Epidermal melanocyte (primary cell): ENCODE results near the gene PPM1M.
"Not testable (repeated sequence)": the region's sequence is repeated elsewhere in the genome, so short reads cannot be mapped to it uniquely, and the experiment has no call there.

Source experiments
- DNase-seq: peaks from one replicate; pipeline ENCODE4 v3.0.0; 2011; ENCODE audit warnings: low spot score; ENCODE audit not compliant: insufficient read length

The PPM1M gene

DNA sequence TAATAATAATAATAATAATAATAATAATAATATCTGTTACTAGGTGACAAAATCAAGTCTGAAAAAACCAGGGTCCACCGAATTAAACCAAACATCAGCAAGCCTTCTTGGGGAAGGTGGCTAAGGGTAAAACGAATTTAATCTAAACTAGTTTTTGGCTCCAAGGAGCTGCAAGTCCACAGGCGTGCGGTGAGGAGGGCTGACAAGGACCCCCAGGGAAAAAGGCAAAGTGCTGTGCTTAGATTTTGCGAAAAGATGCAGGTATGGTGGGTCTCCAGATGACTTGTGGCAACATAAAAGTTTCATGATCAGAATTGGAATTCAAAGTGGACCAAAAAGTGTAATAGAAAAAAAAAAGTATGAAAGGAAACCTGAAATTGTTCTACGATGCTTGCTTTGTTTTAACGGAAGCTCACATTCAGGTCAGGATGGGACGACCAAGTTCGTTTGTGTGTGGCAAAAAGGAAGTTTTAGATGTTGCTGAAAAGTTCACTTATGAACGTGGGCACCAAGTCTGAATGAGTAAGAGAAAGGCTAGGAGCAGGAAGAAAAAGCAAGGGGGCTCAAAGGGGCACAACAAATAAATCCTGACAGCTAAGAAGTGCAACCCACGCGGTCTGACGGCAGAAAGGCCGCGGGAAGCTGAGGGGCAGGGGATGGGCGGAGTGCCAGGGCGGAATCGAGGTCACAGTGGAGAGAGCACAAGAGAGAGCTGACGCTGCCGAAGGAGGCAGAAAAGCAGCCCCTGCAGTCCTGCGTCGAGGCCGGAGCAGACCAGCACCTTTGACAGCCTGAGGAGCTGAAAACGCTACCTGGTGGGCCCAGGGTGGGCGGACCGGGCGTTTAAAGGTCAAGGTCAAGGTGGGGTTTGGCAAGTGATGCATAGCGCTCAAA, 31.8 kb downstream of the PPM1M start:
- DNase-seq = no peak

DNA sequence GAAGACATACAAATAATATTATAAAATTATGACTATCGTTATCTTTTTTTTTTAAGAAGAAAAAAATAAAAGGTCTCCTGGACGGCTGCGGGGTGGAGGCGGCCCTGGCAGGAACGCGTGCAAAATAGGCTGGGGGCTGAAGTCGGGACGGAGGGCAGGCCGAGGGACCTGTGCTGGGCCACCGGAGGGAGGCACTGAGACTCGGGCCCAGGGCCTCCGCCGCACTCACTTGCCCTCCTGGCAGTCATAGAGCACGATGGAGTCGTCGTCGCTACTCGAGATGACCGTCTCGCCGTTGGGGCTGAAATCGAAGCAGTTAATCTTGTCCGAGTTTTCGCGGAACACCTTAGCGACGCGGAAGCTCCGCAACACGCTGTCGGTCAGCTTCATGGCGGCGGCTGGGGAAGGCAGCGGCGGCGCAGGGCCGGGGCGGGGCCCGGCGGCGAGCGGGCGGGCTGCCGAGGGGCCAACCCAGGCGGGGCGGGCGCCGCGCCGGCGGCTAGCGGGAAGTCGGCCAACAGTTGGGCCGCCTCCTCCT, 32.5 kb downstream of the PPM1M start:
- no peak for DNase-seq

DNA sequence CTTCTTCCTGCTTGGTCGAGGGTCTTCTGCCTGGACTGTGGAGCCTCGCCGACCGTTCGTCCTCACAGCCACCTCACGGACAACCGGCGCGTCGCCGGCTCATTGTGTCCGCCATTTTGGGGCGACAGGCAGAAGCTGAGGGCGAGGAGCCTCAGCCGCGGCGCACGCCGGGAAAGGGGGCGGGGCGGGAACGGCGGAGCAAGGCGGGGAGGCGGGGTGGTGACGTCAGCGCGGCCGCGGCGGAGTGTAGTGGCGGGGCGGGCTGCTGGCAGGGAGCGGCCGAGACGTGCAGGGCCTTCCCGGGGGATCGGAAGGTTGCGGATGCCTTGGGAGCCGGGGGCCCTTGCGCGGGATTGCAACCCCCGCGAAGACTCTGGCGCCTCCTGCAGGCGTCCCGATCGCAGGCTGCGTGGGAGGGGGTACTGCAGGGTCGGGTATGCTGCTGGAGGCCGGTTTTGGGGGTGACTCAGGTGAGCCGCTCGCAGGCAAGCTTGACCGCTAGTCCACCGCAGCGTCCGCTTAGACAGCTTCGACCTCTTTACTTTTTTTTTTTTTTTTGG, 33.0 kb downstream of the PPM1M start, which contains the start of gene WDR82:
WDR82 (minus strand) TSS at position 140 of the 560 bp plus-strand sequence. CDS start 288 bp downstream, outside the sequence.
- peak; percentile 84 for DNase-seq

DNA sequence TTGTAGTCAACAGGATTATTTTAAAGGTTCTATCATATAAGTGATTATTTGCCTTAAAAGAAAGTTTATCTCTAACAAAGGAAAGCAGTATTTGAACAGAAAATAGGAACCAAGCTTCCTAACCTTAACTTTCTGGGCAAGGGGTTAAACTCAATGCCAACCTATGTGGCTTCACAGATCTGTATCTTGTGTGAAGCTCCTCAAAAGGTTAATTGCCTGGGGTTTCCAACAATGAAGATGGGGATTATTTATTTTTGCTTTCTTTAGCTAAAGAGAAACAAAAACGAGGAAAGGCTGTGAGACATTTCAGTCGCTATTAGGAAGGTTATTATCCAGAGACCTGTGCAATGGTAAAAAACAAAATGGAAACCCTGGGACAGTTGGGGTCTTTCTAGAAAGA, 34.0 kb downstream of the PPM1M start:
- no peak for DNase-seq

DNA sequence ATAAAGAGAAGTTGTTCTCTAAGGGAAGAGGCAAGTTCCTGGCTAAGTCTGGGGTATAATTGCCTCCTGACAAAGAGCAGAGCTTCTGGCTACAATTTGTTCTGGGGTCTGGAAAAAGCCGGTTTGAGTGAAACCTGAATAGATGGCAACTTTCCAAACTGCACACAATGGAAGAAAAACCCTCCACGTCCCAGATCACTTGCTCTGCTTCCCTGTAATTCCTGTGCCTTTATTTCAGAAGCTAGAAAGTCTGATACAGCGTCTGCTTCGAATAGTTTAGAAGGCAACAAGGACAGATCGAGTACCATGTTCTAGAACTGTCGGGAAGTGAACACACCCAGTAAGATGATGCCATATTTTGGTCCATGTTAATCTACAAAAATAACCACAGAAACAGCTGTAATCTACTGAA, 34.5 kb downstream of the PPM1M start:
- no peak for DNase-seq

DNA sequence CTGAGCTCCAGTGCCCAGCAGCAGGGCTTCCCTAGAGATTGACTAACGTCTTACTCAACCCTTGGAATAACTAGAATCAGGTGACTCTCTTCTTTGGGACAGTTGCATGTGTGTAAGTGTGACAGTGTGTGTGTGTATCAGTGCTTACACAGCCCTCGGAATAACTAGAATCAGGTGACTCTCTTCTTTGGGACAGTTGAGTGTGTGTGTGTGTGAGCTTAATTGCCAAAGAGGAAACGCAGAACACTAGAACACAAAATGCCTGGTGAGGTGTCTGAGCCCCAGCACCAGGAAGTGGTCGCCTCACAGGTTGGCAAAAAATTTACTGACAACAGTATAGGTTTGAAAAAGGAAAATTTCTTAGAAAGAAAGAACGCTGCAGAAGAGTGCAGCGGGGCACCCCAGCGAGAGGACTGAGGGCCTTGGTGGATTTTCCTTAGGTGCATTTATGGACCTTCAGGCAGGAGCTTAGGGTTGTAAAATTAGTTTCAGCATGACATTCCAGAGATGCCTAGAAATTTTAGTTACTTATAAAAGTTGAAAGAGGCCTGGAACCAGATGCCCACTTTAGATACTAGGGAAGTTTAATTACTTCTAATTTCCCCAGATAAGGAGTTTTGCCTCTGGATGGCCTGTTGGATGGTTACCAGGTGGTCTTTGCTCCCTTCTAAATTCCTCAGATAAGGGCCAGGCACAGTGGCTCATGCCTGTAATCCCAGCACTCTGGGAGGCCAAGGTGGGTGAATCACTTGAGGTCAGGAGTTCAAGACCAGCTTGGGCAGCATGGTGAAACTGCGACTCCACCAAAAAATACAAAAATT, 36.6 kb downstream of the PPM1M start:
- no peak for DNase-seq

DNA sequence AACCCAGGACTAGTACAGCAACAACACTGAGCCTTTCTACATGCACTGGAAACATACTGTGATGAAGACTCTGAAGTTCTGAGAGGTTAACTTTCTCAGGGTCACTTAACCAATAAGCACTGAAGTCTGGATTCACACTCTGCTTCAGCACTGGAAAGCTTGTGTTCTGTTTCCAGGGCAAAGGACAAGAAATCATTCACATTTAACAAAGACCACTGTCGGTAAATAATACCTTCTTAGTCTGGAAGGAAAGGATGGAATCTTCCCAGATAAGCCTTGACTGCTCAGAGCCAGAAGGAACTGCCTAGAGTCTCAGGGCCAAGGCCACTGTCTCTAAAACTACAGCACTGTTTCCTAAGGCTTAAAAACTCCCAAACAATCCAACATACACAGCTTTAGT, 37.7 kb downstream of the PPM1M start:
- no peak for DNase-seq

DNA sequence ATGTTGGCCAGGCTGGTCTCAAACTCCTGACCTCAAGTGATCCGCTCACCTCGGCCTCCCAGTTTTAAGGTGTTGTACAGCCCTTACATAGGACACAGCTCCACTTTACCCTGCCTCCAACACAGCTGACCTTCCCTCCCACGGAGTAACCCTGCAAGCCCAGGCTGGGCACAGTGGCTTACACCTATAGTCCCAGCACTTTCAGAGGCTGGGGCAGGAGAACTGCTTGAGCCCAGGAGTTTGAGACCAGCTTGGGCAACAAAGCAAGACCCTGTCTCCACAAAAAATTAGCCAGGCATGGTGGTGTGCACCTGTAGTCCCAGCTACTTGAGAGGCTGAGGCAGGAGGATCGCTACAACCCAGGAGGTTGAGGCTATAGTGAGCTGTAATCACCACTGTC, 38.5 kb downstream of the PPM1M start:
- not testable (repeated sequence) for DNase-seq

DNA sequence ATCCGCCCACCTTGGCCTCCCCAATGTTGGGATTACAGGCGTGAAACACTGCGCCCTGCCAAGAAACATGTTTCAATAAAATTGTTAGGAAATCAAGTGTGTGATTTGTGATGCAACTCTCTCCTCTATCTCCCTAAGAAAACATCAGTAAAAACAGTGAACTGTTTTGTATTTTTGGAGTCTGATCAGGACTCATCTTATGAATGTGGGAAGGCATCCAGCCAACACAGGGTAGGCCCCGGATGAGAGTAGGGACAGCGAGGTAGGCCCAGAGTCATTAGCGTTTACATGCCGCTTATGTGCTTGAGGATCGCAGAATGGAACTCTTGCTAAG, 41.2 kb downstream of the PPM1M start:
- DNase-seq = no peak

DNA sequence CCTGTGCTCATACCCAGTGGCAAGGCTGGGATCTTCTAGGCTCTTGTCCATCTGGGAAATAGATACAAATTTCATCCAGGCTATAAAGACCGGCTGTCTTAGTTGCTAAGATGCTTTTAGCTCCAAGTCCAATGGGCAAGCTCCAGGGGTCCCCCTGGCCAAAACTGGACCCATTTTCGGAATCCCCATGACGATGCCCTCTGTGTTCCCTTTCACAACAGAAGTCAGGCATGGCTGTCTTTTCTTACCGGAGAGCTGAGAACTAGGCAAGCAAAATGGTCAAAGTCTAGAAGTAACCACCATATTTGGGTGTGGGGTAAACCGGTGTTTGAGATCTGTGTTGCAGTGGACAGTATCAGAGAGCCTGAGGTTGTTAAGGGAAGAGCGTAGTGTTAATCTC, 43.1 kb downstream of the PPM1M start:
- no peak for DNase-seq

DNA sequence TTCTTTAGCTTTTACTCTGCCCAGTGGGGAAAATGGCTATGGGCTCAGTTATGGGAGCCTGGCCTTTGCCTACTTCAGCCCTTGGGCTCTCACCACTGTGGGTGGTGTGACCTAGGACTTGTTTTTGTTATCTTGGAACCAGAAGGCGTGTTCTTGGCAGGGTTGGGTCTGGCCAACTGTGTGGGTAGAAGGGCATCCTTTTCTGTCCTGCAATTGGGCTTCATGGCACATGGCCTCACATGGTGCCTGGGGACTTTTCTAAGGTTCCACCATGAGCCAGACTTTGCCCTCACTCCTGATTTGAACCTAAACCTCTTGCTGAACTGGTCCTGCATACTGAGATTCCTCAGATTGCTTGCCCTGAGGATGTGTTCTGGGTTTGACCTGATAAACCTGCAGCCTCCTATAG, 43.8 kb downstream of the PPM1M start:
- DNase-seq = no peak

DNA sequence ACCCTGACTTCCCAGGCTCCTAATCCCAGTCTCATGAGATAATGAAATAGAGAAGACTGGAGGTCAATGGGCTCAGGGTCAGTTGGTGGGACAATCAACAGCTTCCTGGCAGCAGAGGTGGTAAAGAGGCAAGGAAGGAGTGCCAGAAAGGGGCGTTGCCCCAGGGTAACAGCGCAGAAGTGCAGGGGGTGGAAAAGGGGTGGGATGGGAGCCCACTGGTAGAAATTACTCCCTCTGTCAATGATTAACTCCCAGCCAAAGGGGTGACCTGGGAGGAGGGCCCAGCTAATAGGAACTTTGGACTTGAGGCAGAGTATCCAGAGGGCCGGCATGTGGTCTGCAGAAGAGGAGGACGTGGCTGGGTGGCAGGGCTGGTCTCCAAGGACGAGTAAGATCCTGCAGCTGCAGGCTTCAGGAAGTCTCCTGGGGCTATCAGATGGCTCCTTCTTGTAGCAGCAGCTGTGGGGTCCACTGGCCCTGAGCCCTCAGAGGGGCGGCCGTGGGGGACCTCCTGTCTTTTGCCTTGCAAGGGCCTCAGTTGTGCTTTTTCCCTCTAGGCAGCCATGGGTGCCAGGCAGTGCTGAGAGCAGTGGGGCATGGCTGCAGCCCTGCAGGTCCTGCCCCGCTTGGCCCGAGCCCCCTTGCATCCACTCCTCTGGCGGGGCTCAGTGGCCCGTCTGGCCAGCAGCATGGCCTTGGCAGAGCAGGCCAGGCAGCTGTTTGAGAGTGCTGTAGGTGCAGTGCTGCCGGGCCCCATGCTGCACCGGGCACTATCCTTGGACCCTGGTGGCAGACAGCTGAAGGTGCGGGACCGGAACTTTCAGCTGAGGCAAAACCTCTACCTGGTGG, 44.4 kb downstream of the PPM1M start:
- DNase-seq = no peak

DNA sequence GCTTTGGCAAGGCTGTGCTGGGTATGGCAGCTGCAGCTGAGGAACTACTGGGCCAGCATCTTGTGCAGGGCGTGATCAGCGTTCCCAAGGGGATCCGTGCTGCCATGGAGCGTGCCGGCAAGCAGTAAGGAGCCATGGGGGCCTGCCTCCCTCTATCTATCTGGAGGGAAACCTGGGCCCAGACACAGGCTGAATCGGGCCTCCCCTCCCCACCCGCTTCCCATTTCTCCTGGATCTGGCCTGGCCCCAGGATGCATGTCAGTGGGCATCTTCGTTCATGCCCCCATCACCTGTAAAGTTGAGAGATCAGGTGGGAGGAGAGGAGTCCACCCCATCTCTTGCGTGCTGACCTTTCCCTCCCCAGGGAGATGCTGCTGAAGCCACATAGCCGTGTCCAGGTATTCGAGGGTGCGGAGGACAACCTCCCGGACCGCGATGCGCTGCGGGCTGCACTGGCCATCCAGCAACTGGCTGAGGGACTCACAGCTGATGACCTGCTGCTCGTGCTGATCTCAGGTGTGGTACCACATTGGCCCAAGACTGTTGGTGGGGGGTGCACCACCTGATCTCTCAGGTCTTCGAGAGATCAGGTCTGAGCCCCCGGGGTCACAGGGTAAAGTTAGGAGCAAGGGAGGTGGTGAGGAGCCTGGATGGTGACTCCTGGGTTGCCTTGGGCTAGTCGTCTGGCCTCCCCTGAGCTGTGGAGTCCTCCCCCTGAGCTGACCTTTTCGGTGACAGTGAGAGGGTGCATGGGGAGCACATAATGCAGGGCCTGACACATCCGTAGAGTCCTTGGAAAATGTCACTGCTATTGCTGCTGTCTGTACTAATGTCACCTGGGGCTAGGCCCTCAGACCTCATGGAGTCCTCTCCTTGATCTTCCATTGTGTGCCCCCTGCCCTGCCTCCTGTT, 45.3 kb downstream of the PPM1M start:
- no peak for DNase-seq

DNA sequence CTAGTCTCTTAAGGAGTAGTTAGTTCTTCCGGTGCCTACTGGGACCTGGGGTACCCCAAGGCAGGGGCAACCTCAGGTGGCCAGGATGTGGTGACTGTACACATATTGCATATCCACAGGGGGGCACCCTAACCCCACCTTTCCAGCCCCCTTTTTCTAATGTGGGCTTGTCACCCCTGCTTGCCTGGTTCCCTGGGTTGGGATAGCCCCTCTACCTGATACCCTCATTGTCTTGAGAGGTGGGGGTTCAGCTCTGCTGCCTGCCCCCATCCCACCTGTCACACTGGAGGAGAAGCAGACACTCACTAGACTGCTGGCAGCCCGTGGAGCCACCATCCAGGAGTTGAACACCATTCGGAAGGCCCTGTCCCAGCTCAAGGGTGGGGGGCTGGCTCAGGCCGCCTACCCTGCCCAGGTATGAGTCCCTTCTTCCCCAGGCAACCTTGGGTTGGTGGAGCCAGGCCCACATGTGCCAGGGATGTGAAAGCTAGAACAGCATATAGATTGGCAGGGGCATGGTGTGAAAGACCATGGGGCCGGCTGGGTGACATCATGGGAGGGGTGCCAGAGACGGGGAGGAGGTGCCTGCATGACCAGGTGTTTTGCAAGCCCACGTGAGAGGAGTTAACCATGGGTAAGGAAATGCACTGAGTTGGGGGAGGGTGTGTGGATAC, 46.1 kb downstream of the PPM1M start:
- DNase-seq = no peak

DNA sequence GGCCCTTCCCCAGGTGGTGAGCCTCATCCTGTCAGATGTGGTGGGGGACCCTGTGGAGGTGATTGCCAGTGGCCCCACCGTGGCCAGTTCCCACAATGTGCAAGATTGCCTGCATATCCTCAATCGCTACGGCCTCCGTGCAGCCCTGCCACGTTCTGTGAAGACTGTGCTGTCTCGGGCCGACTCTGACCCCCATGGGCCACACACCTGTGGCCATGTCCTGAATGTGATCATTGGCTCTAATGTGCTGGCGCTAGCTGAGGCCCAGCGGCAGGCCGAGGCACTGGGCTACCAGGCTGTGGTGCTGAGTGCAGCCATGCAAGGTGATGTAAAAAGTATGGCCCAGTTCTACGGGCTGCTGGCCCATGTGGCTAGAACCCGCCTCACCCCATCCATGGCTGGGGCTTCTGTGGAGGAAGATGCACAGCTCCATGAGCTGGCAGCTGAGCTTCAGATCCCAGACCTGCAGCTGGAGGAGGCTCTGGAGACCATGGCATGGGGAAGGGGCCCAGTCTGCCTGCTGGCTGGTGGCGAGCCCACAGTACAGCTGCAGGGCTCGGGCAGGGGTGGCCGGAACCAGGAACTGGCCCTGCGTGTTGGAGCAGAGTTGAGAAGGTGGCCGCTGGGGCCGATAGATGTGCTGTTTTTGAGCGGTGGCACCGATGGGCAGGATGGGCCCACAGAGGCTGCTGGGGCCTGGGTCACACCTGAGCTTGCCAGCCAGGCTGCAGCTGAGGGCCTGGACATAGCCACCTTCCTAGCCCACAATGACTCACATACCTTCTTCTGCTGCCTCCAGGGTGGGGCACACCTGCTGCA, 46.9 kb downstream of the PPM1M start:
- DNase-seq = no peak

DNA sequence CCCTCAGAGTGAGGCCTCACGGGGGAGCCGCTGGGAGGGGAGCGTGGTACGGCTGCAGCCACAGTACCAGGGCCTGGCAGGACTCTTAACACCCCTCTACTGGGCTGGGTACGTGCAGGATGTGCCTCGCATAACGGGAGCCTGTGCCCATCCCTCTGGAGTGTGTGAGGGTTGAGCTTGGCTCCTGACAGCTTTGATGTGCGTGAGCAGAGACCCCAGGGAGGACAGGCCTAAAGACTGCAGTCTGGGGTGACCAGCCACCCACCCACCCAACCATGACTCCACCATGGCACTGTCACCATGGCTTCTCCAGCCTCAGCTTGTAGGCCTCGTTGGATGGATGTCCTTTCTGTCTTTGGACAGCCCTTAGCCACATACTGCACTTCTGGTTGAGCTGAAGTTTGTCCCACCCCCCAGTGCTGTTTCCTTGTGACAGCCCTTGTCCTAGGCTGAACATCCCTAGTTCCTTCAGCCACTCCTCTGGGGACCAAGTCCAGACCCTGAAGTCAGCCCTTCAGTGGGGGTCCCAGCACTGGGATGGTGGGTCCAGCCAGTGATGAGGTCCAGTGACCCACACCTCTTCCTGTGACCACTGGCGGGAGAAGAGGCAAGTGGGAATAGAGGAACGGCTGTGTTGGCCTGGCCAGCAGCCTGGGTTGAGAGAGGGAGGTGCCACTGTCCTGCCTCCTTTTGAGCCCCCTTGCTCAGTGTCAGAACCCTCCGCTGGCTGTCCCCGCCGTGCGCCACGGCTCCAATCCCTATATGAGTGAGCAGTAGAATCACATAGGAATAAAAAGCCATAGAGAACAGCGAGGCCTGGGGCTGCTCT, 48.1 kb downstream of the PPM1M start:
- DNase-seq = no peak

DNA sequence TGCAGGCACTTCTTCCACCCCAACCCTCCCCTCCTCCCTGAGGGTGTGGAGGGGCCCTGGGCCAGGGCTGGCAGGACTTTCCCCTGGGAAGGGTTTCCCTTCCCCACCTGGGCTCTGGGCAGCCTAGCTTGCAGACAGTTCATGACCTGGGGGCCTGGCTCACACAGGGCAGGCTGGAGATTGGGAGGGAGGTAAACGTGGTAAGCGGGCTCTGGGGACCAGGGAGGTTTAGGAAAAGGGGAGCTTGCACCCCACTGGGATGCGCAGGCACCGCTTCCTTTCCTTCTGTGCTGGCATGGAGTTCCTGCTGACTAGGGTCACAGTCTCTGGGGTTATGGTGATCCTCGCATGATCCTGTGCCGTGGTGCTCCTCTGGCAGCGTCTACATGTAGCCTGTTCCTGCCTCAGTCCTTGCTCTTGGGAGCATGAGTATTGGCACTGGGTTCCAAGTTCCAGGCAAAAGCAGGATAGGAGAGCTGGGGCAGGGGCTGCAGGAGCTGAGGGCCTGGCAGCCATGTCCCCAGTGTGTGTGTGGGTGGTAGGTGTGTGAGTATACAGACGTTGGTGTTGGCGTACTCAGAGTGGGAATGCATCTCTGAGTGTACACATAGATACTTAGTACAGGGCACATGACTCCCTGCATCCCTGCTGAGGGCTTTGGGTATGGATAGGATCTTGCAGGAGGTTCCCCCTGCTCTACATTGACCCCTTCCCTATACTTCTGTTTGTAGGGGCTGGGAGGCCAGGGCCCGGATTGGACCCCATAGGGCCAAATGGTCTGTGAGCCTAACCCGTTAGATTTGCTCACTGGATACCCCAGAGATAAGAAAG, 49.0 kb downstream of the PPM1M start:
- DNase-seq = no peak
